Ovary (tissue), 9 donors: ENCODE data around the gene LPAR2. TPM values are rescaled to one million over a fixed set of nuclear protein-coding genes. Genes with fewer than 3 reads are reported as not detected.
"Not testable (repeated sequence)": the region's sequence is repeated elsewhere in the genome, so short reads cannot be mapped to it uniquely, and the experiment has no call there.

Source experiments
- DNase-seq, 5 donors: peaks; one replicate each; pipeline ENCODE4 v3.0.0-alpha.2; 2019 to 2020
- H3K27ac ChIP-seq, 2 donors: fragments of 200-600 bp; one replicate each; pipeline versions ENCODE4 v1.5.1 to v1.8.0; 2019 to 2022
- H3K27me3 ChIP-seq: fragments of 200-600 bp; one replicate; pipeline ENCODE4 v1.8.0; 2022
- H3K36me3 ChIP-seq: fragments of 200-600 bp; sonication (generic); one replicate; pipeline ENCODE4 v1.5.1; 2019
- H3K4me1 ChIP-seq: one replicate; pipeline ENCODE4 v1.8.1; 2013; ENCODE audit warnings: mild to moderate bottlenecking, moderate library complexity; ENCODE audit not compliant: insufficient read depth
- H3K4me3 ChIP-seq: fragments of 200-600 bp; sonication (generic); one replicate; pipeline ENCODE4 v1.5.1; 2017
- H3K9me3 ChIP-seq, 2 donors: fragments of 200-600 bp in 1 of 2; sonication (generic) in 1 of 2; one replicate each; pipeline versions ENCODE4 v1.5.1 to v1.8.1; 2013 to 2019; ENCODE audit warnings: mild to moderate bottlenecking in 1 of 2, moderate library complexity in 1 of 2
- CTCF ChIP-seq, 3 donors: fragments of 450-650 bp in 2 of 3; fragments of 200-600 bp in 1 of 3; IDR thresholded peaks; one replicate each; pipeline versions ENCODE4 v1.5.1 to v1.8.0; 2016 to 2022; ENCODE audit warnings: antibody characterized with exemption in 3 of 3, mild to moderate bottlenecking in 1 of 3
- EP300 ChIP-seq: sonication (generic); formaldehyde crosslinking; IDR thresholded peaks from one replicate; pipeline ENCODE4 v1.6.1; 2017; ENCODE audit warnings: antibody characterized with exemption
- POLR2A ChIP-seq: fragments of 450-650 bp; IDR thresholded peaks from one replicate; pipeline ENCODE4 v1.6.1; 2017; ENCODE audit warnings: antibody characterized with exemption, mild to moderate bottlenecking, moderate library complexity
- WGBS, 3 donors: extraction: QIAGEN DNeasy Blood & Tissue Kit in 1 of 3; methylation state at CpG; one replicate each; pipeline versions ENCODE4 v1.1.5 to v1.1.7; 2013 to 2017; 5-methylcytosine and 5-hydroxymethylcytosine counted together
- intact Hi-C, 4 donors: fragments of 100-400 bp; cut with DNase I; formaldehyde crosslinking; loops; one replicate each; pipeline versions ENCODE4 v1.11.0 to v1.15.1; 2022 to 2023
- polyA plus RNA-seq, 2 donors: library from polyadenylated mRNA; stranded (reverse); fragments of 200-250 nt in 1 of 2; fragments of 350-450 nt in 1 of 2; fragmentation: Illumina TruSeq in 1 of 2; extraction: RNeasy Lipid Tissue Mini Kit (QIAGEN cat#74804) in 1 of 2; gene quantifications; one replicate each; pipeline ENCODE4 v1.2.3, GENCODE V29; 2013 to 2014
- total RNA-seq, 7 donors: library from RNA; depleted of rRNA in 2 of 7; stranded (reverse); fragments of >200 nt in 2 of 7; fragmentation: NEBNext Ultra II Directional in 3 of 7; extraction: Animal tissue kit (Norgen Biotek cat#: 25700) in 3 of 7; gene quantifications; one replicate each; pipeline versions ENCODE4 v1.1.0 to v1.2.4, GENCODE V29; 2016 to 2023
- donor health status: DM: no; HTN: no; CAD: no; lungs with moderate emphysema.
- donor health status: DM: no; HTN: no; CAD: no.
- donor health status: Bipolar disorder and iron deficiency.
- donor health status: DM: yes; HTN: yes; CAD: no.
- donor health status: DM: no; HTN: no; CAD: no.
- donor health status: DM: yes; HTN: yes; CAD: no.

Gene LPAR2
- total and polyA plus RNA-seq, 9 donors = 3.2 to 17.0 (median 7.3) TPM

- no peak overlapping the region for H3K4me3 ChIP-seq
- H3K36me3 ChIP-seq = no peaks in the 10 kb centered on the region
- H3K9me3 ChIP-seq = no peaks in the 10 kb centered on the region
- H3K4me1 ChIP-seq = peaks cover 6% of the 10 kb centered on the region
- intact Hi-C loops = no loop called here
- no peak overlapping the region for H3K27ac ChIP-seq
- H3K27me3 ChIP-seq = no peaks in the 10 kb centered on the region
- TF ChIP-seq EP300 = no peak
- TF ChIP-seq CTCF (IDR thresholded peaks at IDR 0.05) = no peak
- no peak for TF ChIP-seq POLR2A
- WGBS, 3 donors = 72 to 76% (median 74%) methylated on average over 10 of the region's 10 CpGs
- no peak for DNase-seq
Observed at GRCh38 chr19:19670070-19670551, 42.1 kb upstream of the LPAR2 start.

- H3K9me3 ChIP-seq = no peaks in the 10 kb centered on the region
- peaks cover 6% of the 10 kb centered on the region for H3K4me1 ChIP-seq
- no peak for TF ChIP-seq EP300
- no peak for TF ChIP-seq CTCF (IDR thresholded peaks at IDR 0.05)
- peak; percentile 22 for TF ChIP-seq POLR2A
- peak; percentile 89 to 94 (median 93) for DNase-seq
- H3K27ac ChIP-seq = peak within 1 kb of the TSS; percentile 2 to 68
- WGBS, 3 donors = 4 to 5% (median 5%) methylated on average over 35 to 36 of the region's 36 CpGs
- H3K27me3 ChIP-seq = no peaks in the 10 kb centered on the region
- peak within 1 kb of the TSS; percentile 98 for H3K4me3 ChIP-seq
- no peaks in the 10 kb centered on the region for H3K36me3 ChIP-seq
- intact Hi-C loops = loop anchor here in 1 of 4 donors (10.0 kb wide), 1 partner anchor 286 kb away; no protein-coding TSS in a partner anchor
Observed at GRCh38 chr19:19668230-19669012, 40.4 kb upstream of the LPAR2 start, which contains the start of gene ZNF101. ZNF101 (plus strand) TSS chr19:19668839; CDS start chr19:19668964, 125 bp downstream.

- WGBS, 3 donors = 95 to 97% (median 96%) methylated on average over 22 of the region's 22 CpGs
Observed at GRCh38 chr19:19665420-19665948, 37.5 kb upstream of the LPAR2 start.

GRCh38 chr19:19663256-19664120 is 35.5 kb upstream of the LPAR2 start, which contains the start of gene ATP13A1:
ATP13A1 (minus strand) TSS chr19:19663676; CDS start chr19:19663666, 10 bp downstream.
- peak within 1 kb of the TSS; percentile 89 to 95 for H3K27ac ChIP-seq
- intact Hi-C loops = loop anchor here in 1 of 4 donors (10.0 kb wide), 1 partner anchor 291 kb away; no protein-coding TSS in a partner anchor
- DNase-seq = peak; percentile 94 to 97 (median 95)
- 0 to 1% (median 1%) methylated on average over 58 to 85 of the region's 85 CpGs for WGBS, 3 donors
- no peaks in the 10 kb centered on the region for H3K27me3 ChIP-seq
- peaks cover 3% of the 10 kb centered on the region for H3K4me1 ChIP-seq
- H3K9me3 ChIP-seq = no peaks in the 10 kb centered on the region
- H3K36me3 ChIP-seq = no peaks in the 10 kb centered on the region
- peak within 1 kb of the TSS; percentile 89 for H3K4me3 ChIP-seq
- TF ChIP-seq POLR2A (peak; percentile 12), CTCF (IDR thresholded peaks at IDR 0.05) (no peak)

More at GRCh38 chr19:19665420-19665948, 37.5 kb upstream of the LPAR2 start:
- intact Hi-C loops = loop anchor here in 1 of 4 donors (10.0 kb wide), 1 partner anchor 289 kb away; no protein-coding TSS in a partner anchor
- not testable (repeated sequence) for H3K36me3 ChIP-seq, H3K4me1 ChIP-seq, H3K27me3 ChIP-seq, H3K4me3 ChIP-seq, H3K9me3 ChIP-seq, H3K27ac ChIP-seq
- peak in 1 of 5 donors; percentile 20 for DNase-seq
